Neural progenitor cell (in vitro differentiated cells): ENCODE results near the gene SARDH.

Source experiments
- CTCF ChIP-seq: fragments of 200-600 bp; sonication (generic); IDR thresholded peaks from 2 replicates; pipeline ENCODE4 v1.5.1; 2017; ENCODE audit warnings: antibody characterized with exemption, mild to moderate bottlenecking
- EZH2 ChIP-seq: fragments of 200-600 bp; sonication (generic); IDR thresholded peaks from 2 replicates; pipeline ENCODE4 v1.6.1; 2017; ENCODE audit warnings: antibody characterized with exemption, mild to moderate bottlenecking, moderate library complexity

DNA sequence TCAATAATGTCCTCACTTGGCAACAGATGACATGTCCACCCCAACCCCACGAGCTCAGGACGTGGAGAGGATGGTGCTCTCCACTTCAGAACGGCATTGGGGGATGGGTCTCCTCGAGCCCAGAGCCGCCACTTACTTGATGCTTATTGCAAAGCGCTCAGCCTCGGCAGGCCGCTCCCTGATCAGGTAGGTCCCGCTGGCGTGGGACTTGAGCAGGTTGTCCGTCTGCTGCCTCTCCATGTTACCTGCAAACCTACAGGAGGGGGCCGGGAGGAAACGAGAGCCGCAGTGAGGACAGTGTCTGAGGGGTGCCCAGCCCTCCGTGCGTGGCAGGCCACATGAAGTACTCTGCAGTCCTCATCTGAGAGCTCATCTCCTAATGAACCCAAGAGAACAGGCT is 36.6 kb upstream of the SARDH start:
- TF ChIP-seq CTCF (no peak), EZH2 (no peak)
